Muscle layer of colon (tissue), 2 donors: Measurements from ENCODE around the gene PCNT.

ENCODE experiments used
- H3K27ac ChIP-seq: one replicate; pipeline ENCODE4 v1.7.0; 2013; ENCODE audit warnings: low read depth, mild to moderate bottlenecking, low read length, moderate library complexity
- H3K27me3 ChIP-seq, 2 donors: one replicate each; pipeline ENCODE4 v1.7.0; 2013; ENCODE audit warnings: low read length in 2 of 2, mild to moderate bottlenecking in 2 of 2; ENCODE audit not compliant: insufficient read depth in 2 of 2, control insufficient read depth in 1 of 2
- H3K36me3 ChIP-seq: one replicate; pipeline ENCODE4 v1.7.0; 2013; ENCODE audit warnings: mild to moderate bottlenecking, low read length; ENCODE audit not compliant: insufficient read depth
- H3K4me1 ChIP-seq: one replicate; pipeline ENCODE4 v1.7.0; 2013; ENCODE audit warnings: mild to moderate bottlenecking, low read length; ENCODE audit not compliant: insufficient read depth
- H3K4me3 ChIP-seq, 2 donors: one replicate each; pipeline ENCODE4 v1.7.0; 2013; ENCODE audit warnings: low read length in 2 of 2, low read depth in 1 of 2, mild to moderate bottlenecking in 1 of 2, moderate library complexity in 1 of 2
- H3K9ac ChIP-seq: one replicate; pipeline ENCODE4 v1.7.0; 2013; ENCODE audit warnings: low read length
- H3K9me3 ChIP-seq: one replicate; pipeline ENCODE4 v1.7.0; 2013; ENCODE audit warnings: mild to moderate bottlenecking, low read length
- donor health status: abdominal sarcoma.
- donor health status: Adenocarcinoma of cecum.

PCNT gene

GRCh38 chr21:46354518-46354917, 30.6 kb downstream of the PCNT start:
- Histone ChIP-seq H3K9me3 (no peaks in the 10 kb centered on the region), H3K4me3 (no peak overlapping the region), H3K27me3 (no peaks in the 10 kb centered on the region), H3K4me1 (no peaks in the 10 kb centered on the region), H3K27ac (no peak overlapping the region), H3K36me3 (peaks cover 59% of the 10 kb centered on the region), H3K9ac (no peak overlapping the region)

- Histone ChIP-seq H3K36me3 (peaks cover 52% of the 10 kb centered on the region), H3K27ac (no peak overlapping the region), H3K9ac (no peak overlapping the region), H3K4me1 (no peaks in the 10 kb centered on the region), H3K9me3 (no peaks in the 10 kb centered on the region), H3K27me3 (no peaks in the 10 kb centered on the region), H3K4me3 (no peak overlapping the region)
Observed at GRCh38 chr21:46355161-46356004, 31.4 kb downstream of the PCNT start.

GRCh38 chr21:46356005-46356338, 32.0 kb downstream of the PCNT start:
- no peak overlapping the region for H3K4me3 ChIP-seq
- H3K4me1 ChIP-seq: no peaks in the 10 kb centered on the region
- H3K9ac ChIP-seq: no peak overlapping the region
- H3K27ac ChIP-seq: no peak overlapping the region
- H3K36me3 ChIP-seq: peaks cover 46% of the 10 kb centered on the region
- no peaks in the 10 kb centered on the region for H3K27me3 ChIP-seq
- no peaks in the 10 kb centered on the region for H3K9me3 ChIP-seq

- H3K36me3 ChIP-seq: peaks cover 41% of the 10 kb centered on the region
- no peaks in the 10 kb centered on the region for H3K27me3 ChIP-seq
- H3K9me3 ChIP-seq: no peaks in the 10 kb centered on the region
- H3K4me3 ChIP-seq: no peak overlapping the region
- no peak overlapping the region for H3K9ac ChIP-seq
- H3K4me1 ChIP-seq: no peaks in the 10 kb centered on the region
- no peak overlapping the region for H3K27ac ChIP-seq
Observed at GRCh38 chr21:46356494-46357334, 32.8 kb downstream of the PCNT start.

GRCh38 chr21:46357335-46357604, 33.3 kb downstream of the PCNT start:
- no peaks in the 10 kb centered on the region for H3K27me3 ChIP-seq
- H3K36me3 ChIP-seq: peaks cover 36% of the 10 kb centered on the region
- H3K9ac ChIP-seq: no peak overlapping the region
- H3K4me1 ChIP-seq: no peaks in the 10 kb centered on the region
- H3K9me3 ChIP-seq: no peaks in the 10 kb centered on the region
- H3K27ac ChIP-seq: no peak overlapping the region
- H3K4me3 ChIP-seq: no peak overlapping the region

GRCh38 chr21:46357684-46358425, 33.9 kb downstream of the PCNT start:
- Histone ChIP-seq H3K27ac (no peak overlapping the region), H3K4me1 (no peaks in the 10 kb centered on the region), H3K4me3 (no peak overlapping the region), H3K36me3 (peaks cover 33% of the 10 kb centered on the region), H3K9me3 (no peaks in the 10 kb centered on the region), H3K27me3 (no peaks in the 10 kb centered on the region), H3K9ac (no peak overlapping the region)

GRCh38 chr21:46361176-46361575, 37.2 kb downstream of the PCNT start:
- Histone ChIP-seq H3K4me3 (no peak overlapping the region), H3K36me3 (peaks cover 35% of the 10 kb centered on the region), H3K27ac (no peak overlapping the region), H3K9ac (no peak overlapping the region), H3K4me1 (no peaks in the 10 kb centered on the region), H3K9me3 (no peaks in the 10 kb centered on the region), H3K27me3 (no peaks in the 10 kb centered on the region)

- H3K36me3 ChIP-seq: peaks cover 36% of the 10 kb centered on the region
- no peak overlapping the region for H3K9ac ChIP-seq
- H3K4me3 ChIP-seq: no peak overlapping the region
- no peaks in the 10 kb centered on the region for H3K9me3 ChIP-seq
- no peaks in the 10 kb centered on the region for H3K4me1 ChIP-seq
- no peak overlapping the region for H3K27ac ChIP-seq
- no peaks in the 10 kb centered on the region for H3K27me3 ChIP-seq
Observed at GRCh38 chr21:46361935-46362334, 38.0 kb downstream of the PCNT start.

GRCh38 chr21:46362946-46363345, 39.0 kb downstream of the PCNT start:
- Histone ChIP-seq H3K4me3 (no peak overlapping the region), H3K9me3 (no peaks in the 10 kb centered on the region), H3K27me3 (no peaks in the 10 kb centered on the region), H3K27ac (no peak overlapping the region), H3K4me1 (no peaks in the 10 kb centered on the region), H3K9ac (no peak overlapping the region), H3K36me3 (peaks cover 31% of the 10 kb centered on the region)

- H3K4me3 ChIP-seq: no peak overlapping the region
- H3K27ac ChIP-seq: no peak overlapping the region
- no peaks in the 10 kb centered on the region for H3K27me3 ChIP-seq
- peaks cover 27% of the 10 kb centered on the region for H3K36me3 ChIP-seq
- H3K9ac ChIP-seq: no peak overlapping the region
- H3K9me3 ChIP-seq: no peaks in the 10 kb centered on the region
- no peaks in the 10 kb centered on the region for H3K4me1 ChIP-seq
Observed at GRCh38 chr21:46363698-46364097, 39.7 kb downstream of the PCNT start.

GRCh38 chr21:46366091-46366490, 42.1 kb downstream of the PCNT start:
- H3K36me3 ChIP-seq: peaks cover 27% of the 10 kb centered on the region

More at GRCh38 chr21:46366091-46366490, 42.1 kb downstream of the PCNT start:
- Histone ChIP-seq H3K27me3 (no peaks in the 10 kb centered on the region), H3K27ac (no peak overlapping the region), H3K9ac (no peak overlapping the region), H3K9me3 (no peaks in the 10 kb centered on the region), H3K4me3 (no peak overlapping the region), H3K4me1 (no peaks in the 10 kb centered on the region)
